H1 (cell line): ENCODE measurements around the gene MRPS15. TPM values are rescaled to one million over a fixed set of nuclear protein-coding genes. Genes with fewer than 3 reads are reported as not detected.

Experiments
- CBX5 ChIP-seq: fragments of 300-800, 300-1000 bp; sonication (generic); IDR thresholded peaks from 2 replicates; pipeline ENCODE4 v1.7.1; 2016; ENCODE audit warnings: antibody characterized with exemption, low read length, low read depth
- CBX8 ChIP-seq: fragments of 300-800, 300-1000 bp; sonication (generic); IDR thresholded peaks from 2 replicates; pipeline ENCODE4 v1.7.1; 2016; ENCODE audit warnings: low read depth, low read length, borderline replicate concordance
- CREB1 ChIP-seq: IDR thresholded peaks from 2 replicates; pipeline ENCODE4 v1.6.1; 2012; ENCODE audit warnings: inconsistent platforms
- EP300 ChIP-seq, 2 experiments: IDR thresholded peaks; 1 replicate in 1 of 2; 2 replicates in 1 of 2; pipeline ENCODE4 v1.6.1; 2011 to 2012; ENCODE audit warnings: low read depth in 2 of 2, low read length in 2 of 2, mild to moderate bottlenecking in 2 of 2, borderline replicate concordance in 1 of 2, inconsistent platforms in 1 of 2, moderate library complexity in 1 of 2
- GTF2F1 ChIP-seq: IDR thresholded peaks from 2 replicates; pipeline ENCODE4 v1.6.1; 2012; ENCODE audit warnings: low read depth, low read length, improper control_type of control experiment, borderline replicate concordance
- HDAC2 ChIP-seq, 2 experiments: fragments of 300-600 bp in 1 of 2; sonication (generic) in 1 of 2; IDR thresholded peaks; 2 replicates each; pipeline ENCODE4 v1.6.1; 2011 to 2012; ENCODE audit warnings: low read depth in 2 of 2, low read length in 2 of 2, mild to moderate bottlenecking in 2 of 2, moderate library complexity in 2 of 2, borderline replicate concordance in 1 of 2, inconsistent platforms in 1 of 2
- JUND ChIP-seq: IDR thresholded peaks from 2 replicates; pipeline ENCODE4 v1.6.1; 2011; ENCODE audit warnings: mild to moderate bottlenecking, improper control_type of control experiment, low read length
- NANOG ChIP-seq: IDR thresholded peaks from 2 replicates; pipeline ENCODE4 v1.6.1; 2011; ENCODE audit warnings: low read length, low read depth, mild to moderate bottlenecking, inconsistent platforms; ENCODE audit not compliant: insufficient read depth, poor library complexity, severe bottlenecking
- PHF8 ChIP-seq: fragments of 200-600 bp; sonication (generic); conservative IDR thresholded peaks from 2 replicates; pipeline ENCODE4 v1.7.1; 2012; ENCODE audit warnings: low read depth, mild to moderate bottlenecking, inconsistent platforms, low read length, moderate library complexity
- POLR2A ChIP-seq, 2 experiments: IDR thresholded peaks; 1 replicate in 1 of 2; 2 replicates in 1 of 2; pipeline ENCODE4 v1.6.1; 2011; ENCODE audit warnings: low read depth in 2 of 2, low read length in 2 of 2, mild to moderate bottlenecking in 2 of 2; ENCODE audit errors: control extremely low read depth in 1 of 2
- SAP30 ChIP-seq: fragments of 300-600 bp; sonication (generic); IDR thresholded peaks from 2 replicates; pipeline ENCODE4 v1.7.1; 2012; ENCODE audit warnings: low read length, moderate library complexity, mild to moderate bottlenecking, inconsistent platforms; ENCODE audit not compliant: insufficient read depth, insufficient replicate concordance
- SIRT6 ChIP-seq: IDR thresholded peaks from one replicate; pipeline ENCODE4 v1.7.1; 2012; ENCODE audit warnings: low read length, inconsistent platforms
- SP4 ChIP-seq: IDR thresholded peaks from 2 replicates; pipeline ENCODE4 v1.6.1; 2012; ENCODE audit warnings: low read length, inconsistent platforms
- SUZ12 ChIP-seq: fragments of 200-600 bp; sonication (generic); IDR thresholded peaks from 2 replicates; pipeline ENCODE4 v1.6.1; 2012; ENCODE audit warnings: mild to moderate bottlenecking, inconsistent platforms, low read length, moderate library complexity, mixed read lengths
- TBP ChIP-seq: IDR thresholded peaks from 2 replicates; pipeline ENCODE4 v1.6.1; 2011; ENCODE audit warnings: low read depth, low read length, improper control_type of control experiment
- TEAD4 ChIP-seq: IDR thresholded peaks from 2 replicates; pipeline ENCODE4 v1.6.1; 2012; ENCODE audit warnings: low read depth, low read length, inconsistent platforms, mixed read lengths
- USF2 ChIP-seq: IDR thresholded peaks from 2 replicates; pipeline ENCODE4 v1.6.1; 2011; ENCODE audit warnings: low read length, improper control_type of control experiment
- YY1 ChIP-seq: IDR thresholded peaks from 2 replicates; pipeline ENCODE4 v1.6.1; 2011; ENCODE audit warnings: low read depth, mild to moderate bottlenecking, low read length
- polyA plus RNA-seq, 7 experiments: library from polyadenylated mRNA; depleted of rRNA in 3 of 7; stranded (reverse) in 5 of 7; unstranded in 2 of 7; fragments of >200 nt in 5 of 7; fragments of 200-250 nt in 2 of 7; gene quantifications; 1 replicate in 5 of 7; 2 replicates in 1 of 7; 4 replicates in 1 of 7; pipeline versions ENCODE4 v1.2.1 to v1.2.3, GENCODE V29; 2011 to 2013; ENCODE audit warnings: missing spikeins in 2 of 7, mixed read lengths in 2 of 7
- total RNA-seq: library from RNA; stranded (reverse); fragmentation: NEBNext Ultra II Directional; extraction: Animal tissue kit (Norgen Biotek cat#: 25700); gene quantifications from 2 replicates; pipeline ENCODE4 v1.2.1, GENCODE V29; 2021
- TF ChIP-seq, protein P1 (sequence below): IDR thresholded peaks from 2 replicates; pipeline ENCODE4 v1.6.1; 2012; ENCODE audit warnings: low read length, inconsistent platforms
- TF ChIP-seq, protein P2 (sequence below): IDR thresholded peaks from 2 replicates; pipeline ENCODE4 v1.6.1; 2012; ENCODE audit warnings: inconsistent platforms
- TF ChIP-seq, protein P3 (sequence below): IDR thresholded peaks from 2 replicates; pipeline ENCODE4 v1.6.1; 2012; ENCODE audit warnings: inconsistent platforms

MRPS15 gene
- total and polyA plus RNA-seq, 2 of the 8 experiments (the other 6 are each of a cell fraction or from before 2014, with no cell fraction given), result 53.6 to 129 TPM

DNA sequence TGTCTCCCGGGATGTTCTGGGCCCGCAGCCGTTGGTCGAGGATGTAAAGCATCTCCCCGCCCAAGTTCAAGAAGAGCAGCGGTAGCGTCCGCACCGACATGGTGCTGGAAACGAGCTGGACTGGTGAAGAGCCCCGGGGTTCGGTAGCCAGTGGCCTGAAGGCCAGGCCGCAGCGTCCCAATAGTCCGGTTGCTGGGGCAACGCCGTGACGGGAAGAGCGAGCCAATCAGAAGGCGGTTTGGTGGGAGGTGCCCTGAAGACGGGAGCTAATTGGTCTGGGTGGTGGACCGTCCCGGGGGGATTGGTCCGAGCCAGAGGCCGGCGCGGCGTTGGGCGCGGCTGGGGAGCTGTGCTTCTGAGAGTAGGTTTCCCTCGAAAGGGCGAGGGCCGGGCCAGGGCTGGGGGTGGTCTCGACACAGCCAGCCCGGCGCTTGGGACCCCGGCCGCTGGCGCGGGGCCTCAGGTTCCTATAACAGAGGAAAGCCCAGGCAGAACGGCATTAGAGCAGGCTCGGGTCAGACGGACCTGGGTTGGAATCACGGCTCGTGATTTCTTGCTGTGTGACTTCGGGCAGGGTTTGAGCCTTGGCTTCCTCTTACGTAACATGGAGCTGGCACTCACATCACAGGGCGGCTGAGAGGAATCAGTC, 13.8 kb downstream of the MRPS15 start, which contains the start of gene OSCP1 (continued):
- no peak for TF ChIP-seq CBX8
- TF ChIP-seq, protein P1, sequence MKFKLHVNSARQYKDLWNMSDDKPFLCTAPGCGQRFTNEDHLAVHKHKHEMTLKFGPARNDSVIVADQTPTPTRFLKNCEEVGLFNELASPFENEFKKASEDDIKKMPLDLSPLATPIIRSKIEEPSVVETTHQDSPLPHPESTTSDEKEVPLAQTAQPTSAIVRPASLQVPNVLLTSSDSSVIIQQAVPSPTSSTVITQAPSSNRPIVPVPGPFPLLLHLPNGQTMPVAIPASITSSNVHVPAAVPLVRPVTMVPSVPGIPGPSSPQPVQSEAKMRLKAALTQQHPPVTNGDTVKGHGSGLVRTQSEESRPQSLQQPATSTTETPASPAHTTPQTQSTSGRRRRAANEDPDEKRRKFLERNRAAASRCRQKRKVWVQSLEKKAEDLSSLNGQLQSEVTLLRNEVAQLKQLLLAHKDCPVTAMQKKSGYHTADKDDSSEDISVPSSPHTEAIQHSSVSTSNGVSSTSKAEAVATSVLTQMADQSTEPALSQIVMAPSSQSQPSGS, result no peak
- no peak for TF ChIP-seq SUZ12
- no peak for TF ChIP-seq USF2
- TF ChIP-seq NANOG, result no peak
- no peak for TF ChIP-seq GTF2F1
- peak in 1 of 2 experiments; percentile 87; a peak in 1 of 4 replicates for TF ChIP-seq HDAC2 (IDR thresholded peaks at IDR 0.05; ENCODE audit: borderline replicate concordance in 1 of 2, low read depth in 2 of 2, low read length in 2 of 2)
- peak; percentile 52 for TF ChIP-seq SAP30
- TF ChIP-seq SIRT6, result no peak
- TF ChIP-seq CREB1, result no peak; the same call in 1 of the 2 replicates
- TF ChIP-seq TEAD4, result no peak
- peak; percentile 75 for TF ChIP-seq PHF8
- no peak for TF ChIP-seq CBX5
- peak; percentile 31 to 88 for TF ChIP-seq POLR2A (IDR thresholded peaks at IDR 0.05; ENCODE audit: control extremely low read depth in 1 of 2, low read depth in 2 of 2, low read length in 2 of 2)
- TF ChIP-seq YY1, result no peak
- peak; percentile 53; the same call in 1 of the 2 replicates for TF ChIP-seq TBP
- no peak for TF ChIP-seq SP4
- TF ChIP-seq JUND, result no peak
- no peak for TF ChIP-seq EP300 (IDR thresholded peaks at IDR 0.05; ENCODE audit: borderline replicate concordance in 1 of 2, low read depth in 2 of 2, low read length in 2 of 2)
- TF ChIP-seq, protein P2, sequence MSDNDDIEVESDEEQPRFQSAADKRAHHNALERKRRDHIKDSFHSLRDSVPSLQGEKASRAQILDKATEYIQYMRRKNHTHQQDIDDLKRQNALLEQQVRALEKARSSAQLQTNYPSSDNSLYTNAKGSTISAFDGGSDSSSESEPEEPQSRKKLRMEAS, result peak; percentile 93
- TF ChIP-seq, protein P3, sequence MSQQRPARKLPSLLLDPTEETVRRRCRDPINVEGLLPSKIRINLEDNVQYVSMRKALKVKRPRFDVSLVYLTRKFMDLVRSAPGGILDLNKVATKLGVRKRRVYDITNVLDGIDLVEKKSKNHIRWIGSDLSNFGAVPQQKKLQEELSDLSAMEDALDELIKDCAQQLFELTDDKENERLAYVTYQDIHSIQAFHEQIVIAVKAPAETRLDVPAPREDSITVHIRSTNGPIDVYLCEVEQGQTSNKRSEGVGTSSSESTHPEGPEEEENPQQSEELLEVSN, result peak; percentile 97
